Activated CD4-positive, alpha-beta T cell treated with anti-CD3 and anti-CD28 coated beads for 1 hour (primary cell): ENCODE data around the gene IFITM5.
"Not testable (repeated sequence)": the region's sequence is repeated elsewhere in the genome, so short reads cannot be mapped to it uniquely, and the experiment has no call there.

Experiments used
- DNase-seq: peaks from one replicate; pipeline ENCODE4 v3.0.0-alpha.2; 2020

Gene IFITM5

GRCh38 chr11:299081-299891 is at the start of gene IFITM5:
TSS of gene IFITM5 (minus strand) at chr11:299526. CDS start at chr11:299490, 36 bp downstream.
- peak; percentile 62 for DNase-seq

- no peak for DNase-seq
Measured at GRCh38 chr11:346529-346928, 47.2 kb upstream of the IFITM5 start.

GRCh38 chr11:344836-345578 is 45.7 kb upstream of the IFITM5 start:
- DNase-seq: no peak

DNA sequence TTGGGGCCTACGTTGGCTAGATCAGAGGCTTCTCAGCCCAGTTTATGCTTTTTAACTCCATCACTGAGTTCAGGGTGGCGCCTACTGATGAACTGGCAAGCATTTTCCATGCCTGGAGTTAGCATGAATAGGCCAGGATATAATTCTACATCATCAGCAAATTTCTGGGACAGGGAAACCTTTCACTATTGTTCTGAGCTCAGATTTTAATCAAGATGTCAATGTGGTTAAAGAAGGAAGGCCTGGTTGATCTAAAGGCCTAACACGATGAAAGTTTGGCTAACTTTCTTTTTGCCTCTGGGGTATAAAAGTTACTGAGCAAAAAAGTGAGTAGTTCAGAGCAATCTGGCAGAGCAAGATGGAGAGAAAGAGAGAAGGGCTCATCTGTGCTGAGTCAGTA is 43.0 kb upstream of the IFITM5 start:
- DNase-seq: no peak

- DNase-seq: no peak
Measured at GRCh38 chr11:340539-341512, 41.5 kb upstream of the IFITM5 start.

GRCh38 chr11:339963-340362 is 40.6 kb upstream of the IFITM5 start:
- no peak for DNase-seq

DNA sequence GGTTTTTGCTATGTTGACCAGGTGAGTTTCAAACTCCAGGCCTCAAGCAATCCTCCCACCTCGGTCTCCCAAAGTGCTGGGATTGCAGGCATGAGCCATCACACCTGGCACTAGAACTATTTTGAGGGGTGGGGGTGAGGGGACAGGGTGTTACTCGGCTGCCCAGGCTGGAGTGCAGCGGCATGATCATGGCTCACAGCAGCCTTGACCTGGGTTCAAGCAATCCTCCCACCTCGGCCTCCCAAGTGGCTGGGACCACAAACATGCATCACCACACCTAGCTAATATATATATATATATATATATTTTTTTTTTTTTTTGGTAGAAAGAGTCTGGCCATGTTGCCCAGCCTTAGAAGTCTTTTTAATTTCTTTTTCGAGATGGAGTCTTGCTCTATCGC is 38.4 kb upstream of the IFITM5 start:
- DNase-seq: no peak

DNA sequence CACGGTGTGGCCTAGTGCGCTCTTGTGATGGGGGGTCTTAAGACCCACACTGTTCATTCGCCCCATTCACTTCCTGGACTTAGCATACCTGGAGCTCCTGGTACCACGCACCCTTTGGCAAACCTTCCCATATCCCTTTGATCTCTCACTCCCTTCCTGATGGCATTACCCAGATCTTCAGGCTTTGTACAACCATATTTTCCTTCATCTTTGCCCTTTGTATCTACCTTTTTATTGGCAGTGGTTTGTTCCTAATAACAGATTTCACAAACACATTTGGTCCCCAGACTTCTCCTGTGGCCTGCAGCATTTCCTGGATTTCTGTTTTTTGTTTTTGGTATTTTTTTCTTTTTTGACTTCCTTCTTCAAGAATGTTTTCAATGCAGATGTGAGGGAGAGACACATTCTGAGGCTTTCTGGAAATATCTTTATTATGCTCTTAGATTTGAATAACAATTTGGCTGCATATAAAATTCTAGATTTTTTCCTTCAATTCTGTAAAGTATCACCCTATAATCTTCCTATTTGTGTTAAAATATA is 37.4 kb upstream of the IFITM5 start:
- no peak for DNase-seq

GRCh38 chr11:335779-336658 is 36.7 kb upstream of the IFITM5 start:
- DNase-seq: no peak

- no peak for DNase-seq
Measured at GRCh38 chr11:334264-334994, 35.1 kb upstream of the IFITM5 start.

GRCh38 chr11:333616-334263 is 34.4 kb upstream of the IFITM5 start:
- DNase-seq: not testable (repeated sequence)

- no peak for DNase-seq
Measured at GRCh38 chr11:332651-333480, 33.5 kb upstream of the IFITM5 start.

DNA sequence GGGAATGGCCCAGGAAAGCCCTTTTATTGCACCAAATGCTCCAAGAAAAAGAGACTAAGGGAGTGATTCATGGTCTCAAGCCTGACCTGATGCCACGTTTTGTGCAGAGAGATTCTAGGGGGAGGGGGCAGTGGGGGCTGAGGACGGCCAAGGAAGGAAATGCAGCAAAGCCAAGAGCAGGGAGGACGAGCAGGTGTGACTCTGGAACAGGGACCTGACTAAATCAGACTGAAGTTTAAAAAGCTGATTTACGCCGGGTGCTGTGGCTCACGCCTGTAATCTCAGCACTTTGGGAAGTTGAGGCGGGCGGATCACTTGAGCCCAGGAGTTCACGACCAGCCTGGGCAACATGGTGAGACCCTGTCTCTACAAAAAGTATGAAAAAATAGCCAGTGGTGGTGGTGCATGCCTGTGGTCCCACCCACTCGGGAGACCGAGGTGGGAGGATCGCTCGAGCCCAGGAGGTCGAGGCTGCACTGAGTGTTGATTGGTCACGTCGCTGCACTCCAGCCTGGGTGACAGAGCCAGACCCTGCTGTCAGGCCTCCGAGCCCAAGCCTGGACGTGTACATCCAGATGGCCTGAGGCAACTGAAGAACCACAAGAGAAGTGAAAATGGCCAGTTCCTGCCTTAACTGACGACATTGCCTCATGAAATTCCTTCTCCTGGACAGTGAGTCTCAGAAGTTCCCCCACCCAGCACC is 32.2 kb upstream of the IFITM5 start:
- DNase-seq: no peak

GRCh38 chr11:330694-331357 is 31.5 kb upstream of the IFITM5 start:
- DNase-seq: no peak

- DNase-seq: no peak
Measured at GRCh38 chr11:330307-330693, 31.0 kb upstream of the IFITM5 start.

DNA sequence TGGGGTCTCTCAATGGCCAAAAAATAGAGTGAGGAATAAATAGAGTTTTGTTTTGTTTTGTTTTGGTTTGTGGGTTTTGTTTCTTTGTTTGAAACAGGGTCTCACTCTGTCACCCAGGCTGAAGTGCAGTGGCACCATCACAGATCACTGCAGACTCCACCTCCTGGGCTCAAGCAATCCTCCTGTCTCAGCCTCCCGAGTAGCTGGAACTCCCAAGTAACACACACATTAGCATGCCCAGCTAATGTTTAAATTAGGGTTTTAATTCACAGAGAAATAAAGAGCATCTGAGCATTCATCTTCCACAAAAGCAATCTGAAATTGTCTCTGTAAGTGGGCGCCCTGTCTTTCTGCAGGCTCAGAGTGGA is 30.5 kb upstream of the IFITM5 start:
- DNase-seq: no peak

DNA sequence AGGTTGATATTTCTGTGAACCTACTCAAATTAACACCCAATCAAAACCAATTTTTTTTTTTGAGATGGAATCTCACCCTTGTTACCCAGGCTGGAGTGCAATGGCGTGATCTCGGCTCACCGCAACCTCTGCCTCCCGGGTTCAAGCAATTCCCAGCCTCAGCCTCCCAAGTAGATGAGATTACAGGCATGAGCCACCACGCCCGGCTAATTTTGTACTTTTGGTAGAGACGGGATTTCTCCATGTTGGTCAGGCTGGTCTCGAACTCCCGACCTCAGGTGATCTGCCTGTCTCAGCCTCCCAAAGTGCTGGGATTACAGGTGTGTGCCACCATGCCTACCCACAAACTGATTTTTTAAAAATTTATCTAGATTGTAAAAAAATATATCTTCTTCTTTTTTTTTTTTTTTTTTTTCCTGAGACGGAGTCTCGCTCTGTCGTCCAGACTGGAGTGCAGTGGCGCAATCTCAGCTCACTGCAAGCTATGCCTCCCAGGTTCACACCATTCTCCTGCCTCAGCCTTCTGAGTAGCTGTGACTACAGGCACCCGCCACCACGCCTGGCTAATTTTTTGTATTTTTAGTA is 29.3 kb upstream of the IFITM5 start:
- not testable (repeated sequence) for DNase-seq

- no peak for DNase-seq
Measured at GRCh38 chr11:328012-328411, 28.7 kb upstream of the IFITM5 start.
